HepG2 (cell line): ENCODE measurements around the gene DRC7. TPM values are rescaled to one million over a fixed set of nuclear protein-coding genes. Genes with fewer than 3 reads are reported as not detected.

ENCODE experiments used
- ATAC-seq: fragments of 200-7000 bp; cut with Tn5 transposase; 3 replicates; pipeline ENCODE4 v1.9.1; 2020; ENCODE audit warnings: mild to moderate bottlenecking, moderate library complexity
- BruUV-seq: library from RNA; stranded (reverse); fragments of 400-500 nt; replicated peaks from 2 replicates; lab custom pipeline; 2021; lab: Mats Ljungman, UMichigan
- CTCF ChIA-PET: fragments of 300-600 bp; formaldehyde crosslinking; extraction: SDS; loops from one replicate; lab custom pipeline; 2021; ENCODE audit warnings: low total read pairs, inconsistent platforms, low intra/inter-chr PET ratio; lab: Yijun Ruan, JAX
- POLR2A ChIA-PET: fragments of 350-600 bp; sonication (Branson Sonifier 250); formaldehyde crosslinking; loops from one replicate; lab custom pipeline; 2020; ENCODE audit warnings: antibody characterized with exemption, inconsistent platforms; lab: Yijun Ruan, JAX
- DNase-seq: peaks from one replicate; pipeline ENCODE4 v3.0.0-alpha.2; 2015; ENCODE audit warnings: low spot score
- FAIRE-seq: peaks from 3 replicates; lab custom pipeline; 2011; peaks lifted over from hg19 to GRCh38; lab: Jason Lieb, UNC
- H2AFZ ChIP-seq: one replicate; pipeline ENCODE4 v1.6.1; 2011; ENCODE audit warnings: low read length, inconsistent platforms
- H3K27ac ChIP-seq: fragments of 300-600 bp; 3 replicates; pipeline ENCODE4 v1.8.0; 2011; ENCODE audit warnings: mixed run types, mild to moderate bottlenecking, mixed read lengths, low read length, inconsistent platforms; ENCODE audit not compliant: insufficient read depth; ENCODE audit errors: extremely low read length
- H3K27me3 ChIP-seq, 2 experiments: fragments of 200-600 bp in 1 of 2; 2 replicates in 1 of 2; 3 replicates in 1 of 2; pipeline versions ENCODE4 v1.6.0 to v1.8.0; 2011; ENCODE audit warnings: low read length in 2 of 2, mild to moderate bottlenecking in 2 of 2, moderate library complexity in 2 of 2, inconsistent platforms in 1 of 2; ENCODE audit not compliant: insufficient read depth in 2 of 2, control insufficient read depth in 1 of 2
- H3K36me3 ChIP-seq, 2 experiments: fragments of 200-600 bp in 1 of 2; replicated peaks in 1 of 2; 2 replicates in 1 of 2; 3 replicates in 1 of 2; pipeline versions ENCODE4 v1.5.1 to v1.8.0; 2011; ENCODE audit warnings: low read length in 2 of 2, inconsistent platforms in 1 of 2; ENCODE audit not compliant: insufficient read depth in 2 of 2, control insufficient read depth in 1 of 2
- H3K4me1 ChIP-seq: 2 replicates; pipeline ENCODE4 v1.5.1; 2012; ENCODE audit warnings: low read length, inconsistent platforms; ENCODE audit not compliant: insufficient read depth
- H3K4me2 ChIP-seq: 2 replicates; pipeline ENCODE4 v1.6.0; 2011; ENCODE audit warnings: low read depth, low read length, inconsistent platforms
- H3K4me3 ChIP-seq, 3 experiments: fragments of 200-600 bp in 1 of 3; sonication (generic), shearing (Covaris generic) in 1 of 3; replicated peaks in 1 of 3; 2 replicates each; pipeline ENCODE4 v1.5.1; 2011 to 2016; ENCODE audit warnings: low read length in 3 of 3, inconsistent platforms in 2 of 3, low read depth in 2 of 3, mild to moderate bottlenecking in 2 of 3, control low read depth in 1 of 3, mixed read lengths in 1 of 3; ENCODE audit not compliant: insufficient read depth in 1 of 3
- H3K79me2 ChIP-seq: one replicate; pipeline ENCODE4 v1.6.1; 2011; ENCODE audit warnings: low read length, inconsistent platforms; ENCODE audit not compliant: insufficient read depth
- H3K9ac ChIP-seq: 2 replicates; pipeline ENCODE4 v1.6.0; 2011; ENCODE audit warnings: mild to moderate bottlenecking, low read depth, low read length, inconsistent platforms; ENCODE audit not compliant: insufficient read depth
- H3K9me3 ChIP-seq: 2 replicates; pipeline ENCODE4 v1.5.1; 2012; ENCODE audit warnings: mild to moderate bottlenecking, low read length
- H4K20me1 ChIP-seq: 2 replicates; pipeline ENCODE4 v1.6.0; 2011; ENCODE audit warnings: inconsistent platforms, mild to moderate bottlenecking, low read length, moderate library complexity; ENCODE audit not compliant: insufficient read depth
- EEA1 ChIP-seq: sonication (generic); formaldehyde crosslinking; IDR thresholded peaks from 2 replicates; pipeline ENCODE4 v1.5.1; 2020; ENCODE audit warnings: mild to moderate bottlenecking, missing genetic modification reagents, borderline replicate concordance
- ERF ChIP-seq: IDR thresholded peaks from 2 replicates; pipeline ENCODE4 v1.6.1; 2018; ENCODE audit warnings: missing biosample characterization, missing genetic modification reagents
- KLF13 ChIP-seq: sonication (generic); formaldehyde crosslinking; IDR thresholded peaks from 2 replicates; pipeline ENCODE4 v1.4.0; 2020; ENCODE audit warnings: mild to moderate bottlenecking, missing genetic modification reagents
- MED8 ChIP-seq: sonication (generic); formaldehyde crosslinking; IDR thresholded peaks from 2 replicates; pipeline ENCODE4 v1.8.1; 2023; ENCODE audit warnings: mild to moderate bottlenecking, missing genetic modification reagents; ENCODE audit not compliant: insufficient replicate concordance
- MEIS1 ChIP-seq: sonication (generic); formaldehyde crosslinking; IDR thresholded peaks from 2 replicates; pipeline ENCODE4 v1.9.0; 2021; ENCODE audit warnings: mild to moderate bottlenecking, missing genetic modification reagents, moderate library complexity, borderline replicate concordance
- NCOA2 ChIP-seq: sonication (generic); formaldehyde crosslinking; IDR thresholded peaks from 2 replicates; pipeline ENCODE4 v1.8.0; 2022; ENCODE audit warnings: inconsistent platforms
- NR2F2 ChIP-seq: IDR thresholded peaks from 2 replicates; pipeline ENCODE4 v1.6.1; 2012; ENCODE audit warnings: low read depth, inconsistent platforms, borderline replicate concordance
- PTBP1 ChIP-seq: fragments of 200-400 bp; formaldehyde crosslinking; IDR thresholded peaks from 2 replicates; pipeline ENCODE4 v1.6.1; 2018; ENCODE audit warnings: low read length, low read depth; ENCODE audit not compliant: poor library complexity, severe bottlenecking
- STAT6 ChIP-seq: sonication (generic); formaldehyde crosslinking; IDR thresholded peaks from 2 replicates; pipeline ENCODE4 v1.4.0; 2020; ENCODE audit warnings: missing genetic modification reagents, mild to moderate bottlenecking, borderline replicate concordance
- ZSCAN31 ChIP-seq: sonication (generic); formaldehyde crosslinking; IDR thresholded peaks from 2 replicates; pipeline ENCODE4 v1.5.0; 2020; ENCODE audit warnings: low read depth, mild to moderate bottlenecking, missing genetic modification reagents
- WGBS: methylation state at CpG from one replicate; pipeline ENCODE4 v1.1.6; 2017; ENCODE audit warnings: low lambda C conversion rate; 5-methylcytosine and 5-hydroxymethylcytosine counted together
- in situ Hi-C: cut with HindIII; loops from 2 replicates; pipeline ENCODE4 v1.10.0; 2017; ENCODE audit warnings: low pct_unique_long_range_greater_than_20kb; ENCODE audit not compliant: extremely low pct_ligation_motif_present
- intact Hi-C: fragments of 100-400 bp; cut with micrococcal nuclease; formaldehyde crosslinking; loops from one replicate; pipeline ENCODE4 v1.10.0; 2022; ENCODE audit not compliant: unreplicated experiment
- polyA plus RNA-seq, 8 experiments: library from polyadenylated mRNA; depleted of rRNA in 3 of 8; stranded (reverse) in 7 of 8; unstranded in 1 of 8; fragments of >200 nt; fragmentation: Illumina TruSeq in 4 of 8; extraction: Trizol in 4 of 8; gene quantifications; 2 replicates each; pipeline versions ENCODE4 v1.2.1 to v1.2.3, GENCODE V29; 2011 to 2016; ENCODE audit warnings: low read depth in 4 of 8, missing spikeins in 1 of 8, mixed read lengths in 1 of 8; ENCODE audit not compliant: insufficient read depth in 1 of 8
- total RNA-seq, 5 experiments: library from RNA; depleted of rRNA; stranded (reverse); fragments of >200 nt; fragmentation: Illumina TruSeq; extraction: Trizol; gene quantifications; 2 replicates each; pipeline ENCODE4 v1.2.3, GENCODE V29; 2016; ENCODE audit warnings: low read depth in 1 of 5

DRC7 gene
- total and polyA plus RNA-seq, 2 of the 13 experiments (the other 11 are each of a cell fraction or from before 2014, with no cell fraction given), result 2.7 to 3.4 TPM

DNA sequence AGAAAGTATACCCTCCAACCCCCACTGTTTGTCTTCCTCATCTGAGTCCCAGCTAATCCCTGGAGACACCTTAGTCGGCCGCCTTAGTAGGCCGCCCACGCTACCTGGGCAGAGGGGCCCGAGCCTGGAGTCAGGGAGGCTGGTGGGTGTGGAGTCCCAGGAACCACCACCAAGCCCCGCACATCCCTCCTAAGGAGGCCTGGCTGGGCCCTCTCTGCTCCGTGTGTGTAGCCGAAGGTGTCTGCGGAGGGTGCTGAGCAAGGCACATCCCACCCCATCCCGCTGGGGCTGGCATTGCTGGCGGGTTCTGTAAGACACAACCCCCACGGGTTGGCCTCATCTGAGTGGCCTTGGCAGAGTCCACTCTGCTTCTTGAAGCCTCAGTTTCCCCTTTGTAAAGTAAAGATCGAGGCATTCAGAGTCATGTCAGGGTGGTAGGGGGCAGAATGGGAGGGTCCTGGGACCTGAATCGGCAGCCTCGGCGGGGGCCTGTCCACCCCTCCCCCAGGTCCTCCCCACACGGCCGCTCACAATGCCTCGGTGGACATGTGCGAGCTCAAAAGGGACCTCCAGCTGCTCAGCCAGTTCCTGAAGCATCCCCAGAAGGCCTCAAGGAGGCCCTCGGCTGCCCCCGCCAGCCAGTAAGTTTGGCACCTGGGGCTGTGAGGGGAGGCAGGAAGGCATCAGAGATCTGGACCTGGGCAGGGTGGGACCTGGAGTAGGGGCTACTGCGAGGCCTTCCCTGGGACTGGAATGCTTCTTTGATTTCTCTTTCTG lies 41.7 kb upstream of the DRC7 start:
- BruUV-seq, result no TSS peak
- H3K27ac ChIP-seq, result no peak overlapping the region
- H3K9me3 ChIP-seq, result no peaks in the 10 kb centered on the region
- H3K36me3 ChIP-seq, result no peaks in the 10 kb centered on the region
- 0 out of 2 replicates have a peak, but pooled peaks cover 5% of the 10 kb centered on the region for H3K4me1 ChIP-seq
- TF ChIP-seq ZSCAN31 (CRISPR knock-in tag), result no peak
- no peak for TF ChIP-seq NR2F2
- TF ChIP-seq MEIS1 (CRISPR knock-in tag), result no peak
- no peak for TF ChIP-seq MED8 (CRISPR knock-in tag)
- no peak for TF ChIP-seq PTBP1
- no peak for TF ChIP-seq STAT6 (CRISPR knock-in tag)
- no peak for TF ChIP-seq NCOA2 (CRISPR knock-in tag)
- no peak for TF ChIP-seq EEA1
- no peak for TF ChIP-seq KLF13
- TF ChIP-seq ERF (CRISPR knock-in tag), result no peak
- ATAC-seq, result no peak
- no peaks in the 10 kb centered on the region for H4K20me1 ChIP-seq
- no peak overlapping the region for H3K4me3 ChIP-seq
- in situ Hi-C loops, result no loop called here
- H3K79me2 ChIP-seq, result no peaks in the 10 kb centered on the region
- ChIA-PET CTCF (interaction anchor here (1.8 to 12.3 kb wide), 2 partner anchors 58 to 77 kb away, joined by 5 to 571 read pairs; no protein-coding TSS in a partner anchor), POLR2A (no interaction called here)
- no peak for DNase-seq
- H3K4me2 ChIP-seq, result no peak overlapping the region
- H3K9ac ChIP-seq, result no peak overlapping the region
- no peak overlapping the region for H2AFZ ChIP-seq
- no peak for FAIRE-seq
- 90% methylated on average over 18 of the region's 23 CpGs for WGBS
- H3K27me3 ChIP-seq, result no peaks in the 10 kb centered on the region
- intact Hi-C loops, result no loop called here
